GM19452 (cell line): Measurements from ENCODE around the gene CCT2.
"Not testable (repeated sequence)": the region's sequence is repeated elsewhere in the genome, so short reads cannot be mapped to it uniquely, and the experiment has no call there.

Experiments
- ATAC-seq: cut with Tn5 transposase; IDR thresholded peaks from one replicate; pipeline ENCODE4 v1.9.1; 2021; ENCODE audit not compliant: unreplicated experiment

The CCT2 gene

DNA sequence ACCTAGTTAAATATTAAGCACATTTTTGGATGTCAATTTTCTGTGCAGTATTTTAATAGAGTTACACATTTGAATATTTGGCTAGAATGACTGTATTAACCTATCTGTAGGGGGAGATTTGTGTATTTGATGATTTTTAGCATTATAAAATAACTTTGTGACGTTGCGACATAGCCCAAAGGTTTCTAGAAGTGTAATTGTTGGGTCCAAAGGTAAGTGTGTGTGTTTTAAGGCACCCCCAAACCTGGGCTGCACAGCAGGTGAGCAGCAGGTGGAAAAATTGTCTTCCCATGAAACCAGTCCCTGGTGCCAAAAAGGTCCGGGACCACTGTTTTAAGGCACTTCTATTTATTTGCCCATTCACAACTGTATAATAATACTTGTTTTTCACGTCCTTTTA, 3.3 kb downstream of the CCT2 start:
- ATAC-seq: no peak

DNA sequence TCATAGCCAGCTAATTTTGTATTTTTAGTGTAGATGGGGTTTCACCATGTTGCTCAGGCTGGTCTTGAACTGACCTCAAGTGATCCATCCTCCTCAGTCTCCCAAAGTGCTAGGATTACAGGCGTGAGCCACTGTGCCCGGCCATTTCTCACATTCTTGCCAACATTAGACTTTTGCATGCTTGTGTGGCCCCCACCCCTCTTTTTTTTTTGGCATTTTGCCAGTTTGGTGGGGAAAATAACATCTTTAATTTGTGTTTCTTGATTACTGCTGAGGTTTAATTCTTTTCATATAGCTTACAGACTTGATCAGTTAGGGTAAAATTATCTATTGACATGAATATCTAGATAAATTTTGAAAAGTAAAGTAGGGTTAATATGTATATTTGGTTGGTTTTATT, 3.8 kb downstream of the CCT2 start:
- ATAC-seq: no peak

DNA sequence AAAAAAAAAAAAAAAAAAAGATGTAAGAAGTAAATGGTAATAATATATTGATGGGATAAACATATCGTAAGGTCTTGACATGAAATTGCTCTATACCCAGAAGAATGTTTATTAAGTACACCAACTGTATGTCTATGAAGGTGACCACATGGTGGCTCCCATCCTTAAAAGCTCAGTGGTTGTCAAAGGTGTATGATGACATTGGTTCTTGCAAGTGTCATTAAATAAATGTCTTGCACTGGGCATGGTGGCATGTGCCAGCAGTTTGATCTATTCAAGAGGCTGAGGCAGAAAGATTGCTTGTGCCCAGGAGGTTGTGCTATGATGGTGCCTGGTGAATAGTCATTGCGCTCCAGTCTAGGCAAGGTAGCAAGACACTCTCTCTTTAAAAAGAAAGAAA, 10.4 kb downstream of the CCT2 start:
- no peak for ATAC-seq

DNA sequence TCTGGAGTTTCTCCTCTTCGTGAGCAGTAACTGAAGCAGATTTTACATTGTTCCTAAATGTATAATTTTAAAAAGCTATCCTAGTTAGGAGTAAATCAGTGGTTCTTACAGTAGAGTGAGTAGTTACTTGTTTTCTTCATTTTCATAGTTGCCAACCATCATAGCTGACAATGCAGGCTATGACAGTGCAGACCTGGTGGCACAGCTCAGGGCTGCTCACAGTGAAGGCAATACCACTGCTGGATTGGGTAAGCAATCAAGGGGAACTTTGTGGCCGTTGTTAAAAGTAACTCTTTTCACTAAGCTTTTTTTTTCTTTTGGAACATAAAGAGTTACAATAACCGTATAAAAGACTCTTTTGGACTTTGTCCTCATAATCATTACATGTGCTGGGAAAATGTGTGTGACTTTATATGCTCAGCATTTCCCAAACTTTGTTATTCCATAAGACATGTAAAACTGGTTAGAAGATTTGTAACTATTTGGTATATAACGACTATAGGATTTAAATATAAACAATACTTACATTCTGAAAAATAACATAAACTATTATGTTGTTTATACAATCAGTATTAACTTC, 13.0 kb downstream of the CCT2 start:
- ATAC-seq: no peak

DNA sequence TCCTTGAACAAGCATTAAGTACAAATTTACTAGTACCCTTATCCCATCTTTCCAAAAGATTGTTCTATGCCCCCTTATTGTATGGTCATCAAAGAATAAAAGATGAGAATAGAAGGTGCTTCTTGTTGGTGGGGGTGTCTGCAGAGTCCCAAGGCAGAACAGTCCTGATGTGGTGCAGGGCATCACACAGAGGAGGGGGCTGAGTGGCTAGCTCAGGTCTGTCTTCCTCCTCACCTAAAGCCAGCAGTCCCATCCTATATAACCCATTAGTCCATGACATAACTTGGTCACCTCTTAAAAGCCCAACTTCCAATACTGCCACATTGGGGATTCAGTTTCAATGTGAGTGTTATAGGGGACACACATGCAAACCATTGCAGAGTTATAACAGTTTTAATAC, 15.5 kb downstream of the CCT2 start:
- ATAC-seq: no peak

DNA sequence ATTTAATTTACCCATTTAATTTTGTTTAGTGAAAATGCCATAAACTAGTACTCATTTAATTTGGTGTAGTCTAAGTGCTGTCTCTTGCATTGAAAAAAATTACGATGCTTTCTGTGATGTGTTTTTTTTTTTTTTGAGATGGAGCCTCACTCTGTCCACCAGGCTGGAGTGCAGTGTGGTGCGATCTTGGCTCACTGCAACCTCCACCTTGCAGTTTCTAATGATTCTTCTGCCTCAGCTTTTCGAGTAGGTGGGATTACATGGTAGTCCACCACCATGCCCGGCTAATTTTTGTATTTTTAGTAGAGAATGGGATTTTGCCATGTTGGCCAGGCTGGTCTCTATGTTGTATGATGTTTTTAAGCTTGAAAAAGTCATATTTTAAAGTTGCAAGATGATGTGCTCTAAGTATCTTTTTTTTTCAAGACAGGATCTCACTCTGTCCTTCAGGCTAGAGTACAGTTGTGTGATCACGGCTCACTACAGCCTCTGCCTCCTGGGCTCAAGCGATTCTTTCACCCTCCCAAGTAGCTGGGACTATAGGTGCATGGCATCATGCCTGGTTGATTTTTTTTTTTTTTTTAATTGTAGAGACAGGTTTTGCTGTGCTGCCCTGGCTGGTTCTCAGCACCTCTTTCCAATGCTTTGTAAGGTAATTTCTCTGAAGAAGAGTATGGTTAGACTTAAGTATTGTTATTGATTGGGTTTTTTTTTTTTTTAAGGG, 16.9 kb downstream of the CCT2 start:
- no peak for ATAC-seq

DNA sequence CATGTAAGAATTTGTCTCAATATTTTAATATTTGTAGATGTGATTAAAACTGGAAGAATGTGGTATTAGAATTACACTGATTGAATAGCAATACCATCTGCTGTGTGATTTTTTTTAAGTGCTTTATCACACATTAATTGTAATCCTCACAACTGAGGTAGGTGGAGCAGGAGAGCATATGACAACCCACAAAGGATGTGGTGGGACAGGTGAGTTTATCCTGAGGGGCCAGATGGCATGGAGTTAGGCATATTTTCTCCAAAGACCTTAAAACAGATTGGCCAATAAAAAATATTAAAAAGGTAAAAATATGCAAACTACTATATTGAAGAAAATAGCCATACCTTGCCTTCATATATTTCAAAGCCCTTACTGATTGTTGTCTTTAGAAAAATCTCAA, 17.7 kb downstream of the CCT2 start:
- ATAC-seq: no peak

DNA sequence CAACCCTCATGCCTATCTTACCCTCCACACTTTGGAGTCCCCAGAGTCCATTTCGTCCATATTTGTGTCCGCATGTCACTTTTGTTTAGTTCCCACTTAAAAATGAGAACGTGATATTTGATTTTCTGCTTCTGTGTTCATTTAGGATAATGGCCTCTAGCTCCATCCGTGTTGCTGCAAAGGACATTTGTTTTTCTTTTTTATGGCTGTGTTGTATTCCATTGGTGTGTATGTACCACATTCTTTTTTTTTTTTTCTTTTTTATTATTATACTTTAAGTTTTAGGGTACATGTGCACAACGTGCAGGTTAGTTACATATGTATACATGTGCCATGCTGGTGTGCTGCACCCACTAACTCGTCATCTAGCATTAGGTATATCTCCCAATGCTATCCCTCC, 18.3 kb downstream of the CCT2 start:
- ATAC-seq: not testable (repeated sequence)

DNA sequence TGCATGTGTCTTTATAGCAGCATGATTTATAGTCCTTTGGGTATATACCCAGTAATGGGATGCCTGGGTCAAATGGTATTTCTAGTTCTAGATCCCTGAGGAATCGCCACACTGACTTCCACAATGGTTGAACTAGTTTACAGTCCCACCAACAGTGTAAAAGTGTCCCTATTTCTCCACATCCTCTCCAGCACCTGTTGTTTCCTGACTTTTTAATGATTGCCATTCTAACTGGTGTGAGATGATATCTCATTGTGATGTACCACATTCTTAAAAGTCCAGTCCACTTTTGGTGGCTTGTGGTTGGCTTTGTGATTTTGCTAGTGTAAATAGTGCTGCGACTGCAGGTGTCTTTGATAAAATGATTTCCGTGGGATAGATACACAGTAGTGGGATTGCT, 19.0 kb downstream of the CCT2 start:
- ATAC-seq: not testable (repeated sequence)

DNA sequence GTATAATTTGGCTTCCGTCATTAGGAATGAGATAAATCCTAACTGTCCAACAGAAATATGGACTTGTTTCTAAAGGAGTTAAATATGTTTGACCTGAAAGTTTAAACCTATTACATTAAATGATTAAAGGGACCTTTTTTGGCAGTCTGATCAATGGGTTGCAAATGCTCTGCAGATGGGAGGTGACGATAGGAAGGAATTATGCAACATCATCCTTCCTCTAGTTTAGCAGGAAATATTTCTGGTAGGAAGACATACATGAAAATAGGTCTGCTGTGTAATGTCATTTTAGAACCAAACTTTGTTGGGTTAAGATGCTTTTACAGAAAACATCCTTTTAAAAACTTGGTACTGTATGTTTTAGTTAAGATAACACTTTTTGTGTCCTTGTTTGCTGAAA, 22.9 kb downstream of the CCT2 start:
- ATAC-seq: no peak

DNA sequence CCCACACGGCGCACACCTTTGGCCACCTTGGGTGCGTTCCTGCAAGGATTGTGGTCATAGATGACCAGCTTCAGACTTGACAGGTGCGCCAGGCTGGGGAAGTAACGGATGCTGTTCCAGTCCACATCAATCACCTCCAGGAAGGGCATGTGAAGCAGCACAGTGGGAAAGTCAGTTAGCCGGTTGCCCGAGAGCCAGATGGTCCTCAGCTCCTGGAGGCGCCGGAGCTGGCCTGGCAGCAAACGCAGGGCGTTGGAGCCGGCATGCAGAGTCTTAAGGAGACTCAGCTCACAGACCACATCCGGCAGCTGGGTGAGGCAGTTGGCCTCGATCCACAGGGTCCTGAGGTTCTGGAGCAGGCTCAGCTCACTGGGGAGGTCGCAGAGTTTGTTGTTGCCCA, 24.9 kb downstream of the CCT2 start:
- ATAC-seq: no peak

DNA sequence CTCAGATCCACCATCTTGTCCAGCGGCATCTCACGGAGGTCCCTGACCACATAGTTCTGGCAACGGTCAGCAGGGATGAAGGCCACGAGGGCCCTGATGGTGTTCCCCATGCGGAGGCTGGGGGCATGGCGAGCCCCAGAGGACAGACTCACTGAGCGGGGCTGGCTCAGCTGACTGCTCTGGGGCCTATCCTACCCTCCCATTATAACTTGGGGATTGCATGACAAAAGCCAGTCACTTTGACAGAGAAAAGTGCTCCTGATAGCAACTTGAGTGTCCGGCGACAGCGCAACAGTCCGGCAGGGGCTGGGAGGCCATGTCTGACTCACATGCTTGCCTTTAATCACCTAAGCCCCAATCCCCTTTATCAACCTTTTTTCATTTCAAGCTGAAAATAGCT, 25.5 kb downstream of the CCT2 start, which contains the start of gene LRRC10:
TSS of gene LRRC10 (minus strand) at position 179 of the 400 bp plus-strand sequence. CDS start at position 110, 69 bp downstream.
- ATAC-seq: no peak

DNA sequence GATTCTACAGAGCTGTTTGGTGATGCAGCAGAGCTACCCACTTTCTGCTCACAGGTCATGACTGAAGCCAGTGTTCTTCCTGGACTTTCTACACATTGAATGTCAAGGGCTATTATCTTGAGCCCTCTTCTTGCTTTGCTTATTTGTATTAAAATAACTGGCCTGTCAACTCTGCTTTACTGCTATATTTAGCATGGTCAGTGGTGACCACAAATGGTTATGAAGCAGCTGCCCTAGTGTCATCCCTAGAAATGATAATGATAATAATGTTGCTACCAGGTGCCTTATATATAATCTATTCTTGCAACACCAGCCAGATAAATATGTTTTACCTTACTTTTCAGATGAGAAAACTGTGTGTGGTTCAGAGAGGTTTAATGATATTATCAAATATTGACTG, 28.1 kb downstream of the CCT2 start:
- ATAC-seq: no peak

DNA sequence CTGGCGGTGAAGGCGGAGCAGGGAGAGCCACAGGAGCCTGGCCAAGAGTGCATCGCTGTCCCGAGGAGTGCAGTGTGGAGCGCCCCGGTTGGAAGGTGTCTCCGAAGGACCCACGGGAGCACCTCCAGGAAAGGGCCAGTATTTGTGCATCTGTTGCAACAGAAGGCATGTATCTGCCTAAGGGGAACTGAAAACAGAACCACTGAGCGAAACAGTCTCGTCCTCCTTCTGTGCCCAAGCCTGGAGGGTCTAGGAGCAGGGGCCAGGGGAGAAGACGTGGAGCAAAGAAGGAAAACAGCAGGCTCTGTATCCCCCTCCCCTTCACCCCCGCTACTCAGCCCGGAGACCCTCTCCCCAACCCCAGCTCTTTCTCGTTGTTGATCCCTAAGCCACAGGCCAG, 30.8 kb downstream of the CCT2 start:
- ATAC-seq: no peak

DNA sequence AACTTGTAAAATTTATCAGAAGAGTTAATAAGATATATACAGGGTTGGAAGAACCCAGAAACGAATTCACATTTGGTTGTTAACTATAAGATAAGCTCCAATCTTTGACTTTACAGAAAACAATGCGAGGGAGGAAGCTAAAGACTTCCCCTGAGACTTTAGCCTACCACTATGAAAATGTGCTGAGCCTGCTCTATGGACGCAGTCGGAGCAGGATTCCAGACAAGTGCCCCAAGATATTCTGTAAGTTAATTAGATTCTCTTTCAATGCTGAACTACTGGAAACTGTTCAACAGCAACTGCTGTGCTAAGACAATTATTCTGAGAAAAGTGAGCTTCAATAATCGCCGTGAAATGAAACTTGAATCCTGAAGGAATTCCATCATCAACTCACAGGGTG, 33.8 kb downstream of the CCT2 start:
- ATAC-seq: no peak

DNA sequence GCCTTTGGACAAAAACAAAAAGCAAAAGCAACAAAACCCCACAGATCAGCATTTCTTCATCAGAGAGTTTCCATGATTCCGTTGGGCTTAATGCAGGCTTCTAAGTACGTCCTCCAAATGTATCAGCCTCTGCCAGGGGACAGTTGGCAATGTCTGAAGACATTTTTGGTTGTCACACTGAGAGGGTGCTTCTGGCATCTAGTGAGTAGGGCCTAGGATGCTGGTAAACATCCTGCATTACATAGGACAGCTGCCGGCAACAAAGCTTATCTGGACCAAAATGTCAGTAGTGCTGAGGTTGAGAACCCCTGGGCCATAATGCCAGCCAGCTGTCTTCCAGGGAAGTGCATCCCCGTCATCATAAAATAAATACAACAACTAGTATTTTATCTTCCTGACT, 34.8 kb downstream of the CCT2 start:
- no peak for ATAC-seq

DNA sequence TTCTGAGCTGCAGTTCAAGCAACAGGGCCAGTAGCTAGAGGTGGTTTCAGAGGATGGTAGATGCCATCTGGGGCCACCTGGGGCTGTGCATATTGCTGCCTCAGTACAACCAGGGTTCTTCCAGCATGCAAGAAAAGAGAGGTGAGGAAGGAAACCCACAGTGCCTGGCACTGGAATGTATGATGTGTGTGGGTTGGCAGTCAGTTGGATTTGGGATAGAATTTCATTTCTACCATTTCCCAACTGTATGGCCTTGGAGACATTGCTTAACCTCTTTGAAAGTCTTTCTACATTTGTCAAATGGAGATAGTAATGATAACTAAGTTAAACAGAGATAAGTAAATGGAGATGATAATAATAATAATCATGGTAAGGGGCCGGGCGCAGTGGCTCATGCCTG, 35.7 kb downstream of the CCT2 start:
- ATAC-seq: no peak

DNA sequence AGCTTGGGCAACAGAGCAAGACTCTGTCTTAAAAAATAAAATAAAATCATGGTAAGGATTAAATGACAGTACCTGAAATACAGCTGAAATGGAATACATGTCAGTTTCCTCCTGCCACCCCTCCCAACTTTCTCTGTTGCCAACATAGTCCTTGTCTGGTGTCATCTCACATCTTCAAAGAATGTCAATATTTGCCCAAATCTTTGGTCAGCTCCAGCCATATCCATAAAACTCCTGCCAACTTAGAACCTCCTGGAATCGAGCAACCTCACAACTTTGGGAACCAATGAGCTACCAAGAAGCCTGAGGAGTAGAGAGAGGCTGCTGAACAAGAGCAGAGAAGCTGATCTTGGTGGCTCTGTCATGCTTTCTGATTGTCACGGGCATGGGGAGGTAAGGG, 36.3 kb downstream of the CCT2 start:
- no peak for ATAC-seq

DNA sequence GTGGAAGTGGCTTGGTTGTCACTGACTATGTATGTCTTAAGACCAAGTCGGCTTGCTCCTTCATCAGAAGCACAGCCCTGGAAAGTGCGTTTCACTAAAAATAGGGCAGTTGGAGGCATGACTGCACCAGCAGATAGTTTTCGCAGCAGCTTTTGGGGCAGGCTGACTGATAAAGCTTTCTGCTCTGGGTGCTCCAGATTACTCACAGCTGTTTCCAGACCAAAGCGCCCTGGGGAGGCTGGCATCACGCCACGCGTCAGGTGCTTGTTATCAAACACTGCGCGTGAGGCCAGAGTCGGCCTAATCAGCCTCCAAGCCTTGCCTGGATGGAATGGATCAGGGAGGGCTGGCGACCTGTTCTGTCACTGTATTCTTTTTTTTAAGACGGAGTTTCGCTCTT, 38.7 kb downstream of the CCT2 start:
- no peak for ATAC-seq

DNA sequence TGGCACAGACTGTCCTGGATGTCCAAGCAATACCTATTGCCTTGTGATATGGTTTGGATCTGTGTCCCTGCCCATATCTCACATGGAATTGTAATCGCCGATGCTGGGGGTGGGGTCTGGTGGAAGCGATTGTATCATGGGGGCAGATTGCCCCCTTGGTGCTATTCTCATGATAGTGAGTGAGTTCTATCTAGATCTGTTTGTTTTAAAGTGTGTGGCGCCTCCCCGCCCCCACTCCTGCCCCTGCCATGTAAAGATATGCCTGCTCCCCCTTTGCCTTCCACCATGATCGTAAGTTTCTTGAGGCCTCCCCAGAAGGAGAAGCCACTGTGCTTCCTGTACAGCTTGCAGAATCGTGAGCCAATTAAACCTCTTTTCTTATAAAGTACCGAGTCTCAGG, 42.2 kb downstream of the CCT2 start:
- no peak for ATAC-seq

DNA sequence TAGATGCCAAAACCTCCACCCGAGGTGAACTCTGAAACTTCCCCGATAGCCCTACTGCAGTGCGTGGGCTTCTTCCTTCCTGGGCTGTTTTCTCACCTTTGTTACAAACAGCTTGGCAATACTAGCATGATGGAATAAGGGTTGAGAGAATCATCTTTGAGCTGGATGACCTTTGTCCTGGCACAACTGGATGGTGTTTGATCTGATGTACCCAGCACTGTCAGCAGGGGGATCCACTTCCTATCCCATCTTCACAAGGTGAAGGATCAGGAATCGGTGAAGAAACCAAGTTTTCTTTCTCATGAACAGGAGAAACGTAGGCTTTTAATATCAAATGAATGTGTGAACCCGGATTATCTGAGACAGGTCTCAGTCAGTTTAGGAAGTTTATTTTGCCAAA, 44.9 kb downstream of the CCT2 start:
- ATAC-seq: no peak

DNA sequence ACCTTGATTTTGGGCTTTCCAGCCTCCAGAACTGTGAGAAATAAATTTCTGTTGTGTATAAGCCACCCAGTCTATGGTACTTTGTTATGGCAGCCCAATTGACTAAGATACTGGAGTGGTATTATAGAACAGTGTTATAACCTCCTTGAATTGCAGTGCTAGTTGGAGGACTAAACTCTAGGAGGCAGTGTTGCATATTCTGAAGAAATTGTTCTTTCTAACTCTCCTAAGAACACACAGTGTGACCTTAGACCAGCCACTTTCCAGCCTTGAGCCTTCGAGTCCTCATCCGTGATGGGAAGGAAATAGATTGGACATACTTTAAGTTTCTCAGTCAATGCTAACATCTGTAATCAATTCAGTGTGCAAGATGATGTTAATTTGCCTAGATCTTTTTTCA, 47.8 kb downstream of the CCT2 start:
- no peak for ATAC-seq

DNA sequence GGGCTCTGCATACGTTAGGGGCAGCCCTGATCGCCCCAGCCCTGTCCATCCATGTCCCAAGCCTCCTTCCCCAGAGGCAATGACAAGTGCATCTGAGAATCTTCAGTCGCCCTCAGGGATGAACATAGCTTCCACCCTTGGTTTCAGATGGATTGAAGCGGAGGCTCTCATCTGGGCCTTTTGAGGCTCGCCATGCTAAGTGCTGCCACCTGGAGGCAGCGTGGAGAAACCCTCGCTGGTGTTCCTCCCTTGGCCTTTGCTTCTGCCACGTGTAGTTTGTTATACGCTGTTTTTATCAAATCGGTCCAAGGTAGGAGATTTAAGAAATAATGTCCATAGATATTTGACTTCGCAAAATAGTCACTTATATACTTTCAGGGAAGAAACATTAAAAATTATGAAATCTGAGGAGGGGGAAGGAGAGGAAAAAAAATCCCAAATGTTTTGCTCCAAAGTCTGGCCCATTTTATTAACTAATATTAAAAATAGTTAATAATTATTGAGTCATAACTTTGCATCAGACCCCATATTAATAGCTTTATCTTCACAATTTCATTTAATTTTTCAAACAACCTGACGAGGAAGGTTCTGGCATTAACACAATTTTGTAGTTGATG, 54.2 kb downstream of the CCT2 start:
- ATAC-seq: no peak
